Muscle layer of duodenum (tissue), 2 donors: ENCODE results near the gene CHCHD6.

Source experiments
- H3K27ac ChIP-seq: one replicate; pipeline ENCODE4 v1.7.0; 2013; ENCODE audit warnings: mild to moderate bottlenecking, low read length
- H3K27me3 ChIP-seq: one replicate; pipeline ENCODE4 v1.7.0; 2013; ENCODE audit warnings: low read depth, mild to moderate bottlenecking, control low read depth, low read length
- H3K36me3 ChIP-seq, 2 donors: one replicate each; pipeline ENCODE4 v1.7.0; 2013; ENCODE audit warnings: low read length in 2 of 2, control low read depth in 1 of 2, mild to moderate bottlenecking in 1 of 2; ENCODE audit not compliant: insufficient read depth in 2 of 2, control insufficient read depth in 1 of 2
- H3K4me1 ChIP-seq, 2 donors: one replicate each; pipeline ENCODE4 v1.7.0; 2013; ENCODE audit warnings: low read length in 2 of 2, mild to moderate bottlenecking in 2 of 2, control low read depth in 1 of 2, moderate library complexity in 1 of 2; ENCODE audit not compliant: insufficient read depth in 2 of 2, control insufficient read depth in 1 of 2
- H3K4me3 ChIP-seq, 2 donors: one replicate each; pipeline ENCODE4 v1.7.0; 2013; ENCODE audit warnings: low read length in 2 of 2, low read depth in 1 of 2, mild to moderate bottlenecking in 1 of 2
- H3K9me3 ChIP-seq, 2 donors: one replicate each; pipeline ENCODE4 v1.7.0; 2013; ENCODE audit warnings: low read length in 2 of 2, control low read depth in 1 of 2, mild to moderate bottlenecking in 1 of 2; ENCODE audit not compliant: control insufficient read depth in 1 of 2
- donor health status: healthy.

CHCHD6 gene

GRCh38 chr3:126818400-126819095 lies 114.5 kb downstream of the CHCHD6 start:
- no peaks in the 10 kb centered on the region for H3K9me3 ChIP-seq
- H3K4me3 ChIP-seq = no peak overlapping the region
- H3K4me1 ChIP-seq = peaks cover 3 to 14% of the 10 kb centered on the region in 2 donors
- H3K27me3 ChIP-seq = no peaks in the 10 kb centered on the region
- no peaks in the 10 kb centered on the region for H3K36me3 ChIP-seq
- no peak overlapping the region for H3K27ac ChIP-seq

GRCh38 chr3:126826693-126827092 lies 122.7 kb downstream of the CHCHD6 start:
- Histone ChIP-seq H3K4me1 (no peaks in the 10 kb centered on the region), H3K4me3 (no peak overlapping the region), H3K27me3 (no peaks in the 10 kb centered on the region), H3K9me3 (no peaks in the 10 kb centered on the region), H3K36me3 (no peaks in the 10 kb centered on the region), H3K27ac (no peak overlapping the region)

GRCh38 chr3:126827121-126827520 lies 123.1 kb downstream of the CHCHD6 start:
- H3K4me3 ChIP-seq = no peak overlapping the region
- no peaks in the 10 kb centered on the region for H3K4me1 ChIP-seq
- no peak overlapping the region for H3K27ac ChIP-seq
- H3K36me3 ChIP-seq = no peaks in the 10 kb centered on the region
- H3K27me3 ChIP-seq = no peaks in the 10 kb centered on the region
- H3K9me3 ChIP-seq = no peaks in the 10 kb centered on the region

- no peak overlapping the region for H3K27ac ChIP-seq
- no peaks in the 10 kb centered on the region for H3K36me3 ChIP-seq
- H3K4me3 ChIP-seq = no peak overlapping the region
- H3K27me3 ChIP-seq = no peaks in the 10 kb centered on the region
- no peaks in the 10 kb centered on the region for H3K9me3 ChIP-seq
- H3K4me1 ChIP-seq = no peaks in the 10 kb centered on the region
These were observed 124.3 kb downstream of the CHCHD6 start for GRCh38 chr3:126828306-126828705.

- Histone ChIP-seq H3K9me3 (no peaks in the 10 kb centered on the region), H3K27me3 (no peaks in the 10 kb centered on the region), H3K36me3 (no peaks in the 10 kb centered on the region), H3K4me3 (no peak overlapping the region), H3K4me1 (no peaks in the 10 kb centered on the region), H3K27ac (no peak overlapping the region)
These were observed 128.9 kb downstream of the CHCHD6 start for GRCh38 chr3:126832933-126833332.

- Histone ChIP-seq H3K4me3 (no peak overlapping the region), H3K9me3 (no peaks in the 10 kb centered on the region), H3K27me3 (no peaks in the 10 kb centered on the region), H3K36me3 (no peaks in the 10 kb centered on the region), H3K27ac (no peak overlapping the region), H3K4me1 (no peaks in the 10 kb centered on the region)
These were observed 130.8 kb downstream of the CHCHD6 start for GRCh38 chr3:126834596-126835471.

- Histone ChIP-seq H3K27me3 (no peaks in the 10 kb centered on the region), H3K4me1 (no peaks in the 10 kb centered on the region), H3K4me3 (no peak overlapping the region), H3K9me3 (no peaks in the 10 kb centered on the region), H3K36me3 (no peaks in the 10 kb centered on the region), H3K27ac (no peak overlapping the region)
These were observed 131.6 kb downstream of the CHCHD6 start for GRCh38 chr3:126835472-126836219.

GRCh38 chr3:126836220-126836860 lies 132.3 kb downstream of the CHCHD6 start:
- no peak overlapping the region for H3K4me3 ChIP-seq

GRCh38 chr3:126837773-126838172 lies 133.7 kb downstream of the CHCHD6 start:
- no peaks in the 10 kb centered on the region for H3K9me3 ChIP-seq
- H3K36me3 ChIP-seq = no peaks in the 10 kb centered on the region
- H3K4me1 ChIP-seq = no peaks in the 10 kb centered on the region
- H3K4me3 ChIP-seq = no peak overlapping the region
- no peaks in the 10 kb centered on the region for H3K27me3 ChIP-seq
- no peak overlapping the region for H3K27ac ChIP-seq

More at GRCh38 chr3:126836220-126836860, 132.3 kb downstream of the CHCHD6 start:
- no peaks in the 10 kb centered on the region for H3K27me3 ChIP-seq
- H3K36me3 ChIP-seq = no peaks in the 10 kb centered on the region
- H3K9me3 ChIP-seq = no peaks in the 10 kb centered on the region
- H3K27ac ChIP-seq = no peak overlapping the region
- H3K4me1 ChIP-seq = no peaks in the 10 kb centered on the region

- Histone ChIP-seq H3K36me3 (no peaks in the 10 kb centered on the region), H3K4me3 (no peak overlapping the region), H3K9me3 (no peaks in the 10 kb centered on the region), H3K4me1 (peaks cover 0 to 14% of the 10 kb centered on the region in 2 donors), H3K27me3 (no peaks in the 10 kb centered on the region), H3K27ac (no peak overlapping the region)
These were observed 142.1 kb downstream of the CHCHD6 start for GRCh38 chr3:126845920-126846715.
